ENCODE results near the gene IVD.
A peak's percentile ranks its signal among the peaks of the same experiment; 100 is the strongest.

IVD gene

DNA sequence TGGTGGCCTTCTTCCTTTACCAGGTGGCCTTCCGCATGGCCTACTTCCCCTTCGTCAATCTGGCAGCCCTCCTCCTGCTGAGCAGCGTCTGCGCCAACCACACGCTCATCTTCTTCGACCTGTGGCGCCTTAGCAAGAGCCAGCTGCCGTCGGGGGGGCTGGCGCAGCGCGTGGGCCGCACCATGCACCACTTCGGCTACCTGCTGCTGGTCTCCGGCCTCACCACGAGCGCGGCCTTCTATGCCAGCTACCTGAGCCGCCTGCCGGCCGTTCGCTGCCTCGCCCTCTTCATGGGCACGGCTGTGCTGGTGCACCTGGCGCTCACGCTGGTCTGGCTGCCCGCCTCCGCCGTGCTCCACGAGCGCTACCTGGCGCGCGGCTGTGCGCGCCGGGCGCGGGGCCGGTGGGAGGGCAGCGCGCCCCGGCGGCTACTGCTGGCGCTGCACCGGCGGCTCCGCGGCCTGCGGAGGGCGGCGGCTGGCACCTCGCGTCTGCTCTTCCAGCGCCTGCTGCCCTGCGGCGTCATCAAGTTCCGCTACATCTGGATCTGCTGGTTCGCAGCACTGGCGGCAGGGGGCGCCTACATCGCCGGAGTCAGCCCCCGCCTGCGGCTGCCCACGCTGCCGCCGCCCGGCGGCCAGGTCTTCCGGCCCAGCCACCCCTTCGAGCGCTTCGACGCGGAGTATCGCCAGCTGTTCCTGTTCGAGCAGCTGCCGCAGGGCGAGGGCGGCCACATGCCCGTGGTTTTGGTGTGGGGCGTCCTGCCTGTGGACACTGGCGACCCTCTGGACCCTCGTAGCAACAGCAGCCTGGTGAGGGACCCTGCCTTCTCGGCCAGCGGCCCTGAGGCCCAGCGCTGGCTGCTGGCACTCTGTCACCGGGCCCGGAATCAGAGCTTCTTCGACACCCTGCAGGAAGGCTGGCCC lies 37.6 kb upstream of the IVD start:
- TF ChIP-seq, protein P1, sequence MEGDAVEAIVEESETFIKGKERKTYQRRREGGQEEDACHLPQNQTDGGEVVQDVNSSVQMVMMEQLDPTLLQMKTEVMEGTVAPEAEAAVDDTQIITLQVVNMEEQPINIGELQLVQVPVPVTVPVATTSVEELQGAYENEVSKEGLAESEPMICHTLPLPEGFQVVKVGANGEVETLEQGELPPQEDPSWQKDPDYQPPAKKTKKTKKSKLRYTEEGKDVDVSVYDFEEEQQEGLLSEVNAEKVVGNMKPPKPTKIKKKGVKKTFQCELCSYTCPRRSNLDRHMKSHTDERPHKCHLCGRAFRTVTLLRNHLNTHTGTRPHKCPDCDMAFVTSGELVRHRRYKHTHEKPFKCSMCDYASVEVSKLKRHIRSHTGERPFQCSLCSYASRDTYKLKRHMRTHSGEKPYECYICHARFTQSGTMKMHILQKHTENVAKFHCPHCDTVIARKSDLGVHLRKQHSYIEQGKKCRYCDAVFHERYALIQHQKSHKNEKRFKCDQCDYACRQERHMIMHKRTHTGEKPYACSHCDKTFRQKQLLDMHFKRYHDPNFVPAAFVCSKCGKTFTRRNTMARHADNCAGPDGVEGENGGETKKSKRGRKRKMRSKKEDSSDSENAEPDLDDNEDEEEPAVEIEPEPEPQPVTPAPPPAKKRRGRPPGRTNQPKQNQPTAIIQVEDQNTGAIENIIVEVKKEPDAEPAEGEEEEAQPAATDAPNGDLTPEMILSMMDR (IDR thresholded peaks at IDR 0.05): peak; percentile 78

DNA sequence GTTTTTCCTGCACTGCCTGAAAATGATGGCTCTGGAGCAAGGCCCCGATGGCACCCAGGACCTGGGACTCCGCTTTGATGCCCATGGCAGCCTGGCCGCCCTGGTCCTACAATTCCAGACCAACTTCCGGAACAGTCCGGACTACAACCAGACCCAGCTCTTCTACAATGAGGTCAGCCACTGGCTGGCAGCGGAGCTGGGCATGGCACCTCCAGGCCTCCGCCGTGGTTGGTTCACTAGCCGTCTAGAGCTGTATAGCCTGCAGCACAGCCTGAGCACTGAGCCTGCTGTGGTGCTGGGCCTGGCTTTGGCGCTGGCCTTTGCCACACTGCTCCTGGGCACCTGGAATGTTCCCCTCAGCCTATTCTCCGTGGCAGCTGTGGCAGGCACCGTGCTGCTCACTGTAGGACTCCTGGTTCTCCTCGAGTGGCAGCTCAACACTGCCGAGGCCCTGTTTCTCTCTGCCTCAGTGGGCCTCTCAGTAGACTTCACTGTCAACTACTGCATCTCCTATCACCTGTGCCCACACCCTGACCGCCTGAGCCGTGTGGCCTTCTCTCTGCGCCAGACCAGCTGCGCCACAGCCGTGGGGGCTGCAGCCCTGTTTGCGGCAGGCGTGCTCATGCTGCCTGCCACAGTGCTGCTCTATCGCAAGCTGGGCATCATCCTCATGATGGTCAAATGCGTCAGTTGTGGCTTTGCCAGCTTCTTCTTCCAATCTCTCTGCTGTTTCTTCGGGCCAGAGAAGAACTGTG lies 36.7 kb upstream of the IVD start:
- TF ChIP-seq, protein P1 (IDR thresholded peaks at IDR 0.05): no peak

DNA sequence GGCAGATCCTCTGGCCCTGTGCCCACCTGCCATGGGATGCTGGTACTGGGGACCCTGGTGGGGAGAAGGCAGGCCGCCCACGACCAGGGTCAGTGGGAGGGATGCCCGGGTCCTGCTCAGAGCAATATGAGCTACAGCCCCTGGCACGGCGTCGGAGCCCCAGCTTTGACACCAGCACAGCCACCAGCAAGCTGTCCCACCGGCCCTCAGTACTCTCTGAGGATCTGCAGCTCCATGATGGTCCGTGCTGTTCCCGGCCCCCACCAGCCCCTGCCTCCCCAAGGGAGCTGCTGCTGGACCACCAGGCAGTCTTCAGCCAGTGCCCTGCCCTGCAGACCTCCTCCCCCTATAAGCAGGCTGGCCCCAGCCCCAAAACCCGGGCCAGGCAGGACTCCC lies 36.1 kb upstream of the IVD start:
- TF ChIP-seq, protein P1 (IDR thresholded peaks at IDR 0.05): no peak

DNA sequence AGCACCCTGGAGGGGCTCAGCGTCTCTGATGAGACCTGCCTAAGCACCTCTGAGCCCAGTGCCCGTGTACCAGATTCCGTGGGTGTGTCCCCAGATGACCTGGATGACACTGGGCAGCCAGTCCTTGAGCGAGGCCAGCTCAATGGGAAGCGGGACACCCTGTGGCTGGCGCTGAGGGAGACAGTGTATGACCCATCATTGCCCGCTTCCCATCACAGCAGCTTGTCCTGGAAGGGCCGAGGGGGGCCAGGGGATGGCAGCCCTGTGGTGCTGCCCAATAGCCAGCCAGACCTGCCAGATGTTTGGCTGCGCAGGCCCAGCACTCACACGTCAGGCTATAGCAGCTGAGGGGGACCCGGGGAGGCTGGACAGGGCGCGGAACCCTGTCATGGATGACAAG lies 35.6 kb upstream of the IVD start:
- TF ChIP-seq, protein P1 (IDR thresholded peaks at IDR 0.05): no peak

DNA sequence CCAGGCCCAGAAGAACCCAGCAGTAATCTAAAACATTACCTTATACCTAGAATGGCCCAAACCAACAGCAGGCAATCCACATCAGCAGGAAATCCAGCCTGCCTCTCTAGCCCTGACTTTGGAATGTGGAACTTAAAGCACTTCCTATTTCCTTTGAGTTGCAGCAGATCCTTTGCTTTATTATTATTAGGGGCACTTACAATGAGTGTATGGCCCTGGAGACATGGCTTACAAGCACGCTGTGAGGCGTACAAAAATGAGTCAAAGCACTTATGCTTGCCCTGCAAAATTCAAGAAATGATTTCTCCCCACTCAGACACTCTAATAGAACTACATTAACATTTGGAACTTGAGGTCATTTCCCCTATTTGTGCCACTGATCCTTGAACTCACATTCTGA lies 32.6 kb upstream of the IVD start:
- TF ChIP-seq, protein P1 (IDR thresholded peaks at IDR 0.05): no peak

DNA sequence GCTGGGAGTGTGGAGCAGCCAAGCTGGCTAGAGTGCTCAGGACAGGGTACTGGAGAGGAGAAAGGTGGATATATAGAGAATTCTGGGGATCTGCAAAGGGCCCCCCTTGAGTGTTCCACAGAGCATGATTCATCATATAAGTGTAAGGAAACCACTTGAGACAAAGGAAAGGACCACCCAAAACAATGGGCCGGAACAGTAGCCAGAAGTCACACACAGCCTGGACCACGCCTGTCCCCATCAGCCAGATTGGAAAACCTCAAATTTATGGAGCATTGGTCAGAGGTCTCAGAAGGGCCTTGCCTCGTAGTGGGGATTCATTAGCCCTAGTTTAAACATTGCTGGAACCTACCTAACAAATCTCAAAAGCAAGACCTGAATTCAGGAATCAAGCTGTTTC lies 28.0 kb upstream of the IVD start:
- TF ChIP-seq, protein P1 (IDR thresholded peaks at IDR 0.05): no peak

DNA sequence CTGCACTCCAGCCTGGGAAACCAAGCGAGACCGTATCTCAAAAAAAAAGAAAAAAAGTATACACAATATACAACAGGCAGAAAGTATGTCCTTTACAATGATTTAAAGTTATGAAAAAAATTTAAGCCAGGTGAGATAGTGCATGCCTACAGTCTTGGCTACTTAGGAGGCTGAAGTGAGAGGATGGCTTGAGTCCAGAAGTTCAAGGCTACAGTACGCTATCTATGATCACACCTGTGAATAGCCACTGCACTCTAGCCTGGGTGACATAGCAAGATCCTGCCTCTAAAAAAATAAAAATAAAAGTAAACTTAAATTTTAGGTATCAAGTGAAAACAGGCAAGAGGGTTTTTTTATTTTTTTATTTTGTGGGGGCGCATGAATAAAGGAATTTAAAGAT lies 26.2 kb upstream of the IVD start:
- TF ChIP-seq, protein P1 (IDR thresholded peaks at IDR 0.05): no peak
